NCI-H226 (cell line): ENCODE data around the gene BABAM2.
A peak's percentile ranks its signal among the peaks of the same experiment; 100 is the strongest.
"Not testable (repeated sequence)": the region's sequence is repeated elsewhere in the genome, so short reads cannot be mapped to it uniquely, and the experiment has no call there.

Source experiments
- DNase-seq: peaks from one replicate; pipeline ENCODE4 v3.0.0-alpha.2; 2015

BABAM2 gene

GRCh38 chr2:27881815-27882583 lies 8.5 kb upstream of the BABAM2 start:
- DNase-seq: not testable (repeated sequence)

GRCh38 chr2:27882584-27882922 lies 8.0 kb upstream of the BABAM2 start:
- not testable (repeated sequence) for DNase-seq

GRCh38 chr2:27884601-27885000 lies 5.9 kb upstream of the BABAM2 start:
- DNase-seq: no peak

GRCh38 chr2:27885234-27885633 lies 5.3 kb upstream of the BABAM2 start:
- no peak for DNase-seq

GRCh38 chr2:27885661-27886060 lies 4.9 kb upstream of the BABAM2 start:
- no peak for DNase-seq

- DNase-seq: no peak
Measured at GRCh38 chr2:27886322-27886721, 4.2 kb upstream of the BABAM2 start.

- DNase-seq: no peak
Measured at GRCh38 chr2:27887111-27887510, 3.4 kb upstream of the BABAM2 start.

GRCh38 chr2:27887830-27888229 lies 2.7 kb upstream of the BABAM2 start:
- no peak for DNase-seq

GRCh38 chr2:27888790-27889189 lies 1.7 kb upstream of the BABAM2 start:
- no peak for DNase-seq

GRCh38 chr2:27889774-27890145 lies 769 bp upstream of the BABAM2 start:
- no peak for DNase-seq

- peak; percentile 42 for DNase-seq
Measured at GRCh38 chr2:27890924-27891672, 569 bp downstream of the BABAM2 start.

GRCh38 chr2:27891673-27892105 lies 1.2 kb downstream of the BABAM2 start:
- DNase-seq: no peak

GRCh38 chr2:27893006-27893405 lies 2.5 kb downstream of the BABAM2 start:
- DNase-seq: no peak

- DNase-seq: no peak
Measured at GRCh38 chr2:27897717-27898116, 7.2 kb downstream of the BABAM2 start.

GRCh38 chr2:27901234-27901633 lies 10.7 kb downstream of the BABAM2 start:
- no peak for DNase-seq

GRCh38 chr2:27902098-27902497 lies 11.6 kb downstream of the BABAM2 start:
- DNase-seq: no peak

GRCh38 chr2:27903018-27903417 lies 12.5 kb downstream of the BABAM2 start:
- DNase-seq: no peak

GRCh38 chr2:27903649-27904404 lies 13.3 kb downstream of the BABAM2 start:
- peak; percentile 33 for DNase-seq

GRCh38 chr2:27904405-27904665 lies 13.8 kb downstream of the BABAM2 start:
- DNase-seq: no peak

GRCh38 chr2:27906074-27906473 lies 15.5 kb downstream of the BABAM2 start:
- DNase-seq: no peak

- DNase-seq: no peak
Measured at GRCh38 chr2:27907547-27907946, 17.0 kb downstream of the BABAM2 start.

GRCh38 chr2:27909901-27910300 lies 19.4 kb downstream of the BABAM2 start:
- no peak for DNase-seq

- DNase-seq: no peak
Measured at GRCh38 chr2:27911458-27912210, 21.1 kb downstream of the BABAM2 start.
